Neuron (in vitro differentiated cells): ENCODE results near the gene EPHA2.

Experiments used
- H2AFZ ChIP-seq: one replicate; pipeline ENCODE4 v1.6.1; 2013; ENCODE audit warnings: low read depth, mild to moderate bottlenecking, inconsistent platforms, low read length, moderate library complexity
- H3K27me3 ChIP-seq: one replicate; pipeline ENCODE4 v1.6.1; 2013; ENCODE audit warnings: low read length; ENCODE audit not compliant: insufficient read depth
- H3K36me3 ChIP-seq: one replicate; pipeline ENCODE4 v1.6.1; 2013; ENCODE audit warnings: low read length; ENCODE audit not compliant: insufficient read depth
- H3K4me1 ChIP-seq: one replicate; pipeline ENCODE4 v1.6.1; 2013; ENCODE audit warnings: low read length; ENCODE audit not compliant: insufficient read depth
- H3K4me3 ChIP-seq: 2 replicates; pipeline ENCODE4 v1.5.1; 2013; ENCODE audit warnings: mild to moderate bottlenecking, low read length, moderate library complexity
- H3K9me3 ChIP-seq: one replicate; pipeline ENCODE4 v1.6.1; 2013; ENCODE audit warnings: low read length

The EPHA2 gene

GRCh38 chr1:16156848-16157495 lies 1.1 kb upstream of the EPHA2 start:
- H3K9me3 ChIP-seq: no peaks in the 10 kb centered on the region
- H3K36me3 ChIP-seq: no peaks in the 10 kb centered on the region
- peaks cover 33% of the 10 kb centered on the region for H3K4me1 ChIP-seq
- H2AFZ ChIP-seq: no peak overlapping the region
- H3K4me3 ChIP-seq: no peak overlapping the region
- H3K27me3 ChIP-seq: no peaks in the 10 kb centered on the region

- Histone ChIP-seq H3K4me1 (peaks cover 39% of the 10 kb centered on the region), H2AFZ (no peak overlapping the region), H3K27me3 (no peaks in the 10 kb centered on the region), H3K36me3 (peaks cover 9% of the 10 kb centered on the region), H3K9me3 (no peaks in the 10 kb centered on the region), H3K4me3 (peak overlapping the region; percentile 75)
These were observed 1.7 kb downstream of the EPHA2 start for GRCh38 chr1:16153999-16154673.

GRCh38 chr1:16153096-16153998 lies 2.5 kb downstream of the EPHA2 start:
- Histone ChIP-seq H3K27me3 (no peaks in the 10 kb centered on the region), H3K4me3 (peak overlapping the region; percentile 75), H2AFZ (no peak overlapping the region), H3K36me3 (peaks cover 16% of the 10 kb centered on the region), H3K9me3 (no peaks in the 10 kb centered on the region), H3K4me1 (peaks cover 39% of the 10 kb centered on the region)

- H3K4me3 ChIP-seq: no peak overlapping the region
- H2AFZ ChIP-seq: no peak overlapping the region
- H3K36me3 ChIP-seq: peaks cover 22% of the 10 kb centered on the region
- no peaks in the 10 kb centered on the region for H3K27me3 ChIP-seq
- peaks cover 40% of the 10 kb centered on the region for H3K4me1 ChIP-seq
- no peaks in the 10 kb centered on the region for H3K9me3 ChIP-seq
These were observed 3.3 kb downstream of the EPHA2 start for GRCh38 chr1:16152481-16153087.

- Histone ChIP-seq H3K4me1 (peaks cover 46% of the 10 kb centered on the region), H3K9me3 (no peaks in the 10 kb centered on the region), H3K4me3 (no peak overlapping the region), H3K27me3 (no peaks in the 10 kb centered on the region), H3K36me3 (peaks cover 26% of the 10 kb centered on the region), H2AFZ (no peak overlapping the region)
These were observed 3.9 kb downstream of the EPHA2 start for GRCh38 chr1:16151995-16152384.

GRCh38 chr1:16151196-16151994 lies 4.5 kb downstream of the EPHA2 start:
- Histone ChIP-seq H3K4me1 (peaks cover 47% of the 10 kb centered on the region), H3K36me3 (peaks cover 26% of the 10 kb centered on the region), H3K9me3 (no peaks in the 10 kb centered on the region), H2AFZ (no peak overlapping the region), H3K27me3 (no peaks in the 10 kb centered on the region), H3K4me3 (no peak overlapping the region)

- Histone ChIP-seq H3K4me1 (peaks cover 53% of the 10 kb centered on the region), H3K9me3 (no peaks in the 10 kb centered on the region), H3K36me3 (peaks cover 26% of the 10 kb centered on the region), H2AFZ (no peak overlapping the region), H3K4me3 (no peak overlapping the region), H3K27me3 (no peaks in the 10 kb centered on the region)
These were observed 5.4 kb downstream of the EPHA2 start for GRCh38 chr1:16150508-16150907.

GRCh38 chr1:16149702-16150488 lies 6.0 kb downstream of the EPHA2 start:
- peaks cover 27% of the 10 kb centered on the region for H3K36me3 ChIP-seq
- no peak overlapping the region for H3K4me3 ChIP-seq
- no peak overlapping the region for H2AFZ ChIP-seq
- no peaks in the 10 kb centered on the region for H3K27me3 ChIP-seq
- H3K9me3 ChIP-seq: no peaks in the 10 kb centered on the region
- H3K4me1 ChIP-seq: peaks cover 58% of the 10 kb centered on the region

GRCh38 chr1:16149146-16149545 lies 6.7 kb downstream of the EPHA2 start:
- Histone ChIP-seq H3K9me3 (no peaks in the 10 kb centered on the region), H3K36me3 (peaks cover 34% of the 10 kb centered on the region), H3K27me3 (no peaks in the 10 kb centered on the region), H3K4me3 (no peak overlapping the region), H2AFZ (no peak overlapping the region), H3K4me1 (peaks cover 53% of the 10 kb centered on the region)

- Histone ChIP-seq H3K9me3 (no peaks in the 10 kb centered on the region), H3K4me1 (peaks cover 47% of the 10 kb centered on the region), H3K36me3 (peaks cover 36% of the 10 kb centered on the region), H3K27me3 (no peaks in the 10 kb centered on the region), H2AFZ (no peak overlapping the region), H3K4me3 (no peak overlapping the region)
These were observed 7.4 kb downstream of the EPHA2 start for GRCh38 chr1:16148329-16149092.

GRCh38 chr1:16147156-16147926 lies 8.5 kb downstream of the EPHA2 start:
- H3K4me1 ChIP-seq: peaks cover 36% of the 10 kb centered on the region
- peaks cover 40% of the 10 kb centered on the region for H3K36me3 ChIP-seq
- no peaks in the 10 kb centered on the region for H3K9me3 ChIP-seq
- H3K4me3 ChIP-seq: no peak overlapping the region
- no peak overlapping the region for H2AFZ ChIP-seq
- H3K27me3 ChIP-seq: no peaks in the 10 kb centered on the region
